NCI-H2196 treated with DMSO at 0.1 percent for 48 hours (cell line): ENCODE results near the gene ABCC5.
"Not testable (repeated sequence)": the region's sequence is repeated elsewhere in the genome, so short reads cannot be mapped to it uniquely, and the experiment has no call there.

Experiments
- DNase-seq: peaks from one replicate; lab custom pipeline; 2025; ENCODE audit not compliant: unreplicated experiment; lab: John Stamatoyannopoulos, UW

ABCC5 gene

DNA sequence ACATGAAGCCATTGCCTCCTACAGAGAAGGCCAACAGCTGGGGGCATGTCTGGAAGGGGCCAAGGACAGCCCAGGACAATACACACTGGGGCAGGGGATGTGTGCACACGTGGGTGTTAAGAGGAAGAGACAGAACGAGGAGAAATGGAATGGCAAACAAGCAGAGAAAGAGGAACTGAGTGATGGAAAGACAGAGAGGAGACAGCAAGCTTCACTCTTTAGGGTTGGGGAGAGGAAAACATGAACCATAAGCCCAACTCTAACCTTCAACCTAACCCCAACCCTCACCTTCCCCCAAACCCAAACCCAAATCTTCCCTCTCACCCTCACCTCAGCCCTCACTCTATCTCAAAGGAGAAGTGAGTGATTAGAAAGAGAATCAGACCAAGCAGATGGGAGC, 121.1 kb downstream of the ABCC5 start:
- no peak for DNase-seq

GRCh38 chr3:183896184-183896583, 121.5 kb downstream of the ABCC5 start:
- no peak for DNase-seq

DNA sequence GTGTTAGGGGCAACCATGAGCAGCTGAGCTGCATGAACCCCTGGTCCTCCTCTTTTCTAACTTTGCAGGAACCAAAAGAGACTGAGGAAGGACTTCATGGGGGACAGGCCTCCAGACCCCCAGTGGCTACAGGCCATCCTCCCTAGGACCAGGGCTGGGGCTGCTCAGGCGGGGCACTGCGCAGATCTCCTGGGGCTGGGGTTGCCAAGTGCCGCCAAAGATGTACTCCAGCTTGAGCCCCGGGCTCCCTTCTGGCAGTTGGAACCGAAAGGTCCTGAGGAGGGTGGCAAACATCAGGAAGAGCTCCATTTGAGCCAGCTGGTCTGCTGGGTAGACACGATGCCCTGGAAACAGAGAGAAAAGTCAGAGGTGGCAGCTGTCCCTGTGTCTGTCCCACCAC, 121.9 kb downstream of the ABCC5 start:
- no peak for DNase-seq

- peak; percentile 66 for DNase-seq
Measured at GRCh38 chr3:183895296-183895695, 122.4 kb downstream of the ABCC5 start.

DNA sequence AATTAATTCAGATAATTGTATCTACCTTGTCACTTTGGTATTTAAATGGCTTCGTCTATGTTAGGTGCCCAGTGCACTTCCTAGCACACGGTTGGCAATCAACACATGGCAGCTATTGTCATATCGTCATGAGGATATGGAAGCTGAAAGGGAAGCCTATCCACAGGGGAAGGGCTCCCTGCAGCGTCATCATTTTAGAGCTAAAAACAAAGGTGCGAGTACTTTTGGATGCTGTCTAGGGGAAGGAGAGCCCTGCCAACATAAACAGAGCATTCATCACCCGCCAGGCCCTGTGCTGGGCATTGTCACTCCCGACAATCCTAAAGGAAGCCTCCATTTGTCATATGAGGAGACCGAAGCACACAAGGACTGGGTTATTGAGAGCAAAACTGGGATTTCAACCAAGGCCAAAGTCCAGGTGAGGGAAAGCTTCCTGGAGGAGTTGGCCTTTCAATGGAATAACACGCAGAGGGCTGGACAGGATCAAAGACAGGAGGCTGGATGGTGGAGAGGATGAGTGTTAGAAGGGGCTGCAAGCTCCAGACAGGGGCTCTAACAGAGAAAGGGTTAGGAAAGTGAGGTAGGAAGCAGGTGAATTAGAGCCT, 125.0 kb downstream of the ABCC5 start:
- no peak for DNase-seq

- no peak for DNase-seq
Measured at GRCh38 chr3:183885766-183886165, 131.9 kb downstream of the ABCC5 start.

- peak; percentile 99 for DNase-seq
Measured at GRCh38 chr3:183884427-183885296, 133.0 kb downstream of the ABCC5 start, which contains the start of gene PARL. Gene PARL (minus strand): TSS chr3:183884880. CDS start chr3:183884846, 34 bp downstream.

- no peak for DNase-seq
Measured at GRCh38 chr3:183884097-183884426, 133.6 kb downstream of the ABCC5 start.

GRCh38 chr3:183883291-183884096, 134.2 kb downstream of the ABCC5 start:
- DNase-seq, result no peak

DNA sequence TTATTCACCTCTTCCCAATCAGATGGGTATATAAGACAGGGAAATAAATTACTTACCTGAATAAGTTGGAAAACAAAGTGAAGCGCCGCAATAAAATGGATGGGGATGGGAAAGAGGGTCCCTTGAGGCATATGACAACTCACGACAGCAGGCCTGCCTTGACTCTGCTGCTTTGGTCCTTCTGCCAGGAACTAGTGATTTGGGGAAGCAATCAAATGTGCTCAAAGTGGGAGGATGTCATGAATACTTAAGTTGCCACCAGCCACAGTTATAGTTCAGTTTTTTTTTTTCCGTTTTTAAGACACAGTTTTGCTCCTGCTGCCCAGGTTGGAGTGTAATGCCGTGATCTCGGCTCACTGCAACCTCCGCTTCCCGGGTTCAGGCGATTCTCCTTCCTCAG, 137.6 kb downstream of the ABCC5 start:
- DNase-seq, result no peak

DNA sequence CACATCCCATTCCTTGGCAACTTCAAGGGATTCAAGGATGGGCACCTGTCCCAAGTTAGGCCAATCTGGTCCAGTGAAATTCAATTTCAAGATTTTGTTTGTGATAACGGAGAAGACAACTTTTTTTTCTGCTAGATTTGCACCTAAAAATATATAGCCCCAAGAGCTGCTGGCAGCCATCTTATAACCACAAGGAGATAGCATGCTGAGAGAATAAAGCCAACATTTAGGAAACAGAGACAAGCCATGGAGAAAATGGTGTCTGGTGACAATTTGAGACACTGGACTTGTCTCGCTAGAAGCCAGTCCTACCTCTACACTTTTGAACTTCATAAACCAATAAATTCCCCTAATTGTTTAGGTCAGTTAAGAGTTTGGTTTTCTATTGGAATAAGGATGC, 138.4 kb downstream of the ABCC5 start:
- no peak for DNase-seq

GRCh38 chr3:183878071-183878470, 139.6 kb downstream of the ABCC5 start:
- DNase-seq, result no peak

DNA sequence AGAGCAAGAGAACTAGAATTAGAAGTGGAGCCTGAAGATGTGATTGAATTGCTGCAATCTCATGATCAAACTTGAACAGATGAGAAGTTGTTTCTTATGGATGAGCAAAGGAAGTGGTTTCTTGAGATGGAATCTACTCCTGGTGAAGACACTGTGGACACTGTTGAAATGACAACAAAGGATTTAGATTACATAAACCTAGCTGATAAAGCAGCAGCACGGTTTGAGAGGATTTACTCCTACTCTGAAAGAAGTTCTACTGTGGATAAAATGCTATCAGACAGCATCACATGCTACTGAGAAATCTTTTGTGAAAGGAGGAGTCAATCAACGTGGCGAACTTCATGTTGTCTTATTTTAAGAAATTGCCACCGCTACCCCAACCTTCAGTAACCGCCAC, 140.5 kb downstream of the ABCC5 start:
- not testable (repeated sequence) for DNase-seq

GRCh38 chr3:183875411-183875810, 142.3 kb downstream of the ABCC5 start:
- DNase-seq, result no peak

DNA sequence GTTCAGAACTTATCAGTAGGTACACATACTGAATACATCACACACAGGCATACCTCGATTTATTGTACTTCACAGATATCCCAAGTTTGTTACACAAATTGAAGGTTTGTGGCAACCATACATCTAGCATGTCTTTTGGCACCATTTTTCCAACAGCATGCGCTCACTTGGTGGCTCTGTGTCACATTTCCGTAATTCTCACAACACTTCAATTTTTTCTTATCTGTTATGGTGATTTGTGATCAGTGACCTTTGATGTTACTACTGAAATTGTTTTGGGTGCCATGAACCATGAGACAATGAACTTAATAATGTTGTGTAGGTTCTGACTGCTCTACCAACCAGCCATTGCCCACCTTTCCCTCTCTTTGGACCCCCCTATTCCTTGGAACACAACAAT, 143.8 kb downstream of the ABCC5 start:
- DNase-seq, result no peak

DNA sequence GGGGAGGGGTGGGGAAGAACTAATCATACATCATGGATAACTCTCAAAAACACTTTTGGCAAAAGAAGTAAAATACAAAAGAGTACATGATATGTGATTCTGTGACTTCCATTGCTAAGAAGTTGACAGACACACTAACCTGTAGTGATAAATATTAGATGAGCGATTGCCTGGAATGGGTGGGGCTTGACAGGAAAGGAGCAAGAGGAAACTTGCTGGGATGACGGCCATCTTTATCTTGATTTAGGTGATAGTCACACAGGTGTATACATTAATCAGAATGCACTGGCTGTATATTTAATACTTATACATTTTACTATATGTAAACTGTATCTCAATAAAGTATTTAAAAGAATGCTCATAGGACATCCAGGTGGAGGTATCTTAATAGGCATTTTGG, 146.1 kb downstream of the ABCC5 start:
- DNase-seq, result no peak

GRCh38 chr3:183870563-183870962, 147.1 kb downstream of the ABCC5 start:
- DNase-seq, result no peak
